Duodenal mucosa (tissue), 2 donors: ENCODE data around the gene GPX4.

Source experiments
- H3K27ac ChIP-seq: one replicate; pipeline ENCODE4 v1.7.0; 2013; ENCODE audit warnings: low read depth, low read length
- H3K27me3 ChIP-seq, 2 donors: one replicate each; pipeline ENCODE4 v1.7.0; 2013; ENCODE audit warnings: low read length in 2 of 2, control low read depth in 1 of 2; ENCODE audit not compliant: insufficient read depth in 2 of 2, control insufficient read depth in 1 of 2
- H3K36me3 ChIP-seq, 2 donors: one replicate each; pipeline ENCODE4 v1.7.0; 2013; ENCODE audit warnings: low read length in 2 of 2, control low read depth in 1 of 2; ENCODE audit not compliant: insufficient read depth in 2 of 2, control insufficient read depth in 1 of 2
- H3K4me1 ChIP-seq, 2 donors: one replicate each; pipeline ENCODE4 v1.7.0; 2013; ENCODE audit warnings: low read length in 2 of 2, control low read depth in 1 of 2; ENCODE audit not compliant: insufficient read depth in 2 of 2, control insufficient read depth in 1 of 2
- H3K4me3 ChIP-seq, 2 donors: one replicate each; pipeline ENCODE4 v1.7.0; 2013; ENCODE audit warnings: low read length in 2 of 2, low read depth in 1 of 2
- H3K9ac ChIP-seq, 2 donors: one replicate each; pipeline ENCODE4 v1.7.0; 2013; ENCODE audit warnings: low read length in 2 of 2, low read depth in 1 of 2
- H3K9me3 ChIP-seq, 2 donors: one replicate each; pipeline ENCODE4 v1.7.0; 2013; ENCODE audit warnings: low read length in 2 of 2, control low read depth in 1 of 2; ENCODE audit not compliant: control insufficient read depth in 1 of 2

The GPX4 gene

DNA sequence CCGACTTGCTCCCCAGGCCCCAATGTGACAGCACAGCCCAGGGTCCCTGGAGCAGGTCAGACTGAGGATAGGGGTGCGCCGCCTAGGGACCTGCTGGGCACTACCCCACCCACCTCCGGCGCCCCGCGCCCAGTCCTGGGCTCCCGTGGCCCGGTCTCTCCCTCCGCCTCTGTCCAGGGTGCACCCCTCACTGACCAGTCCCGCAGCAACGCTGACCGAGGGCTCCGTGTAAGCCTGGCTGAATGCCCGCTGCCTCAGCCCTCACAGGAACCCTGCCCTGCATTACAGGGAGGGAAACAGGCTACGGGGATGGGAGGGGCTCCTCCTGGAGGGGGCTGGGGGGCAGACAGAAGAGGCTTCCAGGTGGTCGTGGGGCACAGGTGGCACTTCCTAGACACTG lies 31.7 kb downstream of the GPX4 start:
- no peaks in the 10 kb centered on the region for H3K27me3 ChIP-seq
- no peak overlapping the region for H3K4me3 ChIP-seq
- H3K4me1 ChIP-seq, result peaks cover 39 to 52% of the 10 kb centered on the region in 2 donors
- no peaks in the 10 kb centered on the region for H3K9me3 ChIP-seq
- H3K36me3 ChIP-seq, result peaks cover 0 to 6% of the 10 kb centered on the region in 2 donors
- peak overlapping the region in 1 of 2 donors; percentile 9 for H3K9ac ChIP-seq
- H3K27ac ChIP-seq, result peak overlapping the region; percentile 65

DNA sequence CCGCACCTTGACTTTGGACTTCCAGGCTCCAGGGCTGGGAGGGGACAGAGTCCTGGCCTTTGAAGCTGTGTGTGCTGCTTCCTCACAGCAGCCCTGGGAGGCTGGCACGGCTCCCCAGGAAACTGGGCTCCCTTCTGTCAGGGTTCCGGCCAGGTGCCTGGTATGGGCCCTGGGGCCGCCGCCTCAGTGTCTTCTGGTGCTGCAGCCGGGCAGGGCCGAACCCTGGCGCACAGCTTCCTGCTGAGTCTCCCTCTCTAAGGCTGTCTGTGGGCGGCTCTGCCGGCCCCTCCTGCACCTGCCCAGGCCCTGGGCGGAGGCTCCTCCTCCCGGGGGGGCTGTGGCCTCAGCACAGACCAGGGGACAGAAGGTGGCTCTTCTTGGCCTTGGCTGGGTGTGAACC lies 32.4 kb downstream of the GPX4 start:
- Histone ChIP-seq H3K4me3 (peak overlapping the region; percentile 29 to 58), H3K27ac (peak overlapping the region; percentile 65), H3K9me3 (no peaks in the 10 kb centered on the region), H3K9ac (peak overlapping the region; percentile 9 to 51), H3K4me1 (peaks cover 31 to 45% of the 10 kb centered on the region in 2 donors), H3K27me3 (no peaks in the 10 kb centered on the region), H3K36me3 (peaks cover 0 to 6% of the 10 kb centered on the region in 2 donors)

DNA sequence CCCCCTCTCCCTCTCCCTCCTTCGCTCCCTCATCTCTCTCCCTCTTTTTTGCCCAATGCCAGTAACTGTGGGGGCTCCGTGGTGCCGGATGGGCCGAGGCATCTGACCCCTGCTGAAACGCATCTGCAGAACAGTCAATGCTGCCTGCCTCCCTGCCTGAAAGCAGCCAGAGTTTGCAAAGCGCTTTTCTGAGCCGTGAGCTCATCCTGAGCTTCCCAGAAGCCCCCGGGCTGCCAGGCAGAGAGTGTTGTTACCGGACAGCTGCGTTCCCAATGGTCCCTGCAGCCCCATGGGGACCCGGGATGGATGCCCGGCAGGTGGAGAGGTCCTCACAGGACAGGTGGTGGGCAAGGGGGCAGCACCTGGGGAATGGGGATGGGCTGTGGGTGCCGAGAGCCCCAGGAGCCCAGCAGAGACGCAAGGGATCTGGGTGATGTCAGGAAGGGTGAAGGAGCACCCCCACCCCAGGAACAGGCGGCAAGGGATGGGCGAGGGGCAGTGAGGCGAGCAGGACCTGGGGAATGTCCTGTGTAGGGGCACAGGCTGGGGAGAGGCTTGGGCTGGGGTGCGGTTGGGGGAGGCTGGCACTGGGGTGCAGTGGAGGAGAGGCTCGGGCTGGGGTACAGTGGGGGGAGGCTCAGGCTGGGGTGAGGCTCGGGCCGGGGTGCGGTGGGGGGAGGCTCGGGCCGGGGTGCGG lies 33.0 kb downstream of the GPX4 start:
- Histone ChIP-seq H3K9ac (peak overlapping the region; percentile 9 to 51), H3K27me3 (no peaks in the 10 kb centered on the region), H3K27ac (peak overlapping the region; percentile 65), H3K4me1 (peaks cover 28 to 39% of the 10 kb centered on the region in 2 donors), H3K4me3 (peak overlapping the region; percentile 29 to 58), H3K9me3 (no peaks in the 10 kb centered on the region), H3K36me3 (peaks cover 0 to 6% of the 10 kb centered on the region in 2 donors)

DNA sequence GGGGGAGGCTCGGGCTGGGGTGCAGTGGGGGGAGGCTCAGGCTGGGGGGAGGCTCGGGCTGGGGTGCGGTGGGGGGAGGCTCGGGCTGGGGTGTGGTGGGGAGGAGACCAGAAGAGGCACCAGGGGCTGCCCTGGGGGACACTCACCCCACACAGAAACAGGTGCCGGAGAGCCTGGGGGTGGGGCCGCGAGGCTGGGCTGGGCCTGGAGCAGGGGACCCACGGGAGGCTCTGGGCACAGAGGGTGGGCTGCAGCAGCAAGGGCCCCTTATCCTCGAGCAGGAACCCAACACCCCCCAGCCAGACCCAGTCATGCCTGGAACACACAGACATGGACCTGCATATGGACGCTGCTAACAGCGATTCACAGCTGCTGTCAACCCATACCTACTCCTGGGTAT lies 34.3 kb downstream of the GPX4 start:
- Histone ChIP-seq H3K27ac (no peak overlapping the region), H3K4me1 (peaks cover 19 to 30% of the 10 kb centered on the region in 2 donors), H3K36me3 (peaks cover 4 to 11% of the 10 kb centered on the region in 2 donors), H3K27me3 (no peaks in the 10 kb centered on the region), H3K4me3 (no peak overlapping the region), H3K9ac (no peak overlapping the region), H3K9me3 (no peaks in the 10 kb centered on the region)

DNA sequence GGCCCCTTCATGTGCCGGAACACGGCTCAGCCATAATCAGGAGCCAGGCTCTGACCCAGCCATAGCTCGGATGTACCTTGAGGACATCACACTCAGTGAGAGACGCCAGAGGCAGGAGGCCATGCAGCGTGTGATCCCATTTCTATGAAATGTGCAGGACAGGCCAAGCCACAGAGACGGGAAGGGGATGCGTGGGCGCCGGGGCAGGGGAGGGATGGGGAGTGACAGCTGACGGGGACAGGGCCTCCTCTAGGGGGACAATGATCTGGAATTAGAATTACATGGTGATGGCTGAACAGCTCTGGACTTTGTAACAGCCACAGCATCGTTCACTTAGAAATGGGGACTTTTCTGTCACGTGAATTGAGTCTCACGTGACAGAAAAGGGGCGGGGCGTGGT lies 35.3 kb downstream of the GPX4 start:
- no peak overlapping the region for H3K27ac ChIP-seq
- H3K4me3 ChIP-seq, result no peak overlapping the region
- H3K27me3 ChIP-seq, result no peaks in the 10 kb centered on the region
- H3K9ac ChIP-seq, result no peak overlapping the region
- no peaks in the 10 kb centered on the region for H3K9me3 ChIP-seq
- peaks cover 15 to 20% of the 10 kb centered on the region in 2 donors for H3K4me1 ChIP-seq
- peaks cover 4 to 20% of the 10 kb centered on the region in 2 donors for H3K36me3 ChIP-seq

DNA sequence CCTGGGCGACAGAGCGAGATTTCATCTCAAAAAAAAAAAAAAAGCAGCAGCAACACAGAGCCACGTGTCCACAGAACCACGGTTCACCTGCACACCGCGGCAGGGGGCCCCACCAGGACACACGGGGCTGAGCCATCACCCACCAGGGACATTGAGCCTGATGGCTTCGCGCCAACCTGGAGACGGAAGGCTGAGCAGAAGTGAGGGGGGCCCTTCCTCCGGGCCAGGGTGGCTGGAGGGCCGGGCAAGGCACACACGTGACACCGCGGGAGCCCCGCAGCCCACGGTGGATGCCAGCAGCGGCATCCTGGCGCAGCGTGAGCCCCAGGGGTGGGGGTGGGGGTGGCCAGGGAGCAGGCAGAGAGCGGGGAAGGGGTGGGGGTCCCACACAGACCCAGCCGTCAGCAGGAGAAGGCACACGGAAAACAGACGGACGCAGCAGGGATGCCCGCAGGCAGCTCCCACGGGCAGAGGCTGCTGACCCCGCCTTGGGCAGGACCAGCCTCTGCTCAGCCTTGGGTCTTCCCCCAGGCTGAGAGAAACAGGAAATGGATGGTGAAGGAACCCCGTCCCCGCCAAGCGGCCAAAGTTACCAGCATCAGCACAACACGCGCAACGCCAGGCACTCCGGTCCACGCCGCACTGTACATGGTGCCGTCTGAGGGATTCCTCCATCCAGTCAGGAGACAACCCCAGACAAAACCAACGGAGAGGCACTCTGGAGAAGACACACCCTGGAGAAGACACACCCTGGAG lies 36.7 kb downstream of the GPX4 start:
- H3K9me3 ChIP-seq, result no peaks in the 10 kb centered on the region
- H3K36me3 ChIP-seq, result peaks cover 4 to 20% of the 10 kb centered on the region in 2 donors
- no peak overlapping the region for H3K27ac ChIP-seq
- peaks cover 13 to 16% of the 10 kb centered on the region in 2 donors for H3K4me1 ChIP-seq
- H3K4me3 ChIP-seq, result no peak overlapping the region
- H3K9ac ChIP-seq, result no peak overlapping the region
- no peaks in the 10 kb centered on the region for H3K27me3 ChIP-seq

DNA sequence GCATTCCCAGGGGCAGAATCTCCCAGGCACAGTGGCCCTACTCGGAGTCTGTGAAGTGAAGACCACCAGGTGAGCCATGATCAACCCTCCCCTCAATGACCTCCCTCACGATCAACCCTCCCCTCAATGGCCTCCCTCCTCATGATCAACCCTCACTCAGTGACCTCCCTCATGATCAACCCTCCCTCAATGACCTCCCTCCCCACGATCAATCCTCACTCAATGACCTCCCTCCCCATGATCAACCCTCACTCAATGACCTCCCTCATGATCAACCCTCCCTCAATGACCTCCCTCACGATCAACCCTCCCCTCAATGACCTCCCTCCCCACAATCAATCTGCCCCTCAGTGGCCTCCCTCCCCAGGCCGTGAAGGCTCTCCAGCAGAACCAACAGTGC lies 38.1 kb downstream of the GPX4 start:
- no peak overlapping the region for H3K9ac ChIP-seq
- no peaks in the 10 kb centered on the region for H3K27me3 ChIP-seq
- H3K4me3 ChIP-seq, result no peak overlapping the region
- H3K9me3 ChIP-seq, result no peaks in the 10 kb centered on the region
- H3K36me3 ChIP-seq, result peaks cover 4 to 31% of the 10 kb centered on the region in 2 donors
- H3K4me1 ChIP-seq, result peaks cover 0 to under 1% of the 10 kb centered on the region in 2 donors
- H3K27ac ChIP-seq, result no peak overlapping the region

DNA sequence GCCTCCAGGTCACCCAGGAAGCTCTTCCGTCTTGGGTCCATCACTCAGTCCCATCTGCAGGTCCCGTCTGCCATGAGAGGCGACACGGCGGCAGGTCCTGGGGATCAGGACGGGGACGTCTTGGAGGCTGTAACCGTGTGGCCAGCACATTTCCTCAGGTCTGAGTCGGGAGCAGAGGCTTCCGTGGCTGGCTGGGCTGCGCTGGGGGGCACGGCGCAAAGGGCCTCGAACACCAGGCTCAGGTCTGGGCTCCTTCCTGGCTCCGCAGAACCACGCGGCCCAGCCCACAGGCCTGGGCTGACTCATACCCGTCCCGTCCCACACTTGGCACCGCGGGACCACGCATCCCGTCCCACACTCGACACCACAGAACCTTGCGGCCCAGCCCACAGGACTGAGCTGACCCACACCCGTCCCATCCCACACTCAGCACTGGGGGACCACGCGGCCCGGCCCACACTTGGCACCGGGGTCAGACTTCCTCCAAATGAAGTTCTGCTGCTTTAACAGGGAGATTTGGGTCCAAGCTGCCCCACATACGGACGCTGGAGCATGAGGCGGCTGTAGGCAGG lies 40.1 kb downstream of the GPX4 start:
- Histone ChIP-seq H3K27ac (no peak overlapping the region), H3K9ac (no peak overlapping the region), H3K27me3 (no peaks in the 10 kb centered on the region), H3K4me1 (no peaks in the 10 kb centered on the region), H3K36me3 (peaks cover 4 to 26% of the 10 kb centered on the region in 2 donors), H3K9me3 (no peaks in the 10 kb centered on the region), H3K4me3 (no peak overlapping the region)

DNA sequence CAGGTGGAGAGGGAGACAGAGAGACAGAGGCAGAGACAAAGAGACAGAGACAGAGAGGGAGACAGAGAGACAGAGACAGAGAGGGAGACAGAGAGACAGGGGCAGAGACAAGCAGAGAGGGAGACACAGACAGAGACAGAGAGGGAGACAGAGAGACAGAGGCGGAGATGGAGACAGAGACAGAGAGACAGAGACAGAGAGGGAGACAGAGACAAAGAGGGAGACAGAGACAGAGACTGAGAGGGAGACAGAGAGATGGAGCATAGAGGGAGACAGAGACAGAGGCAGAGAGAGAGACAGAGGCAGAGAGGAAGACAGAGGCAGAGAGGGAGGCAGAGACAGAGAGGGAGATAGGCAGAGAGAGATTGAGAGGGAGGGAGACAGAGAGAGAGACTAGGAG lies 40.9 kb downstream of the GPX4 start:
- no peak overlapping the region for H3K9ac ChIP-seq
- H3K27ac ChIP-seq, result no peak overlapping the region
- H3K4me3 ChIP-seq, result no peak overlapping the region
- no peaks in the 10 kb centered on the region for H3K4me1 ChIP-seq
- H3K27me3 ChIP-seq, result no peaks in the 10 kb centered on the region
- no peaks in the 10 kb centered on the region for H3K9me3 ChIP-seq
- H3K36me3 ChIP-seq, result peaks cover 7 to 31% of the 10 kb centered on the region in 2 donors
